MM.1S (cell line): ENCODE results near the gene USP24.

Source experiments
- DNase-seq: peaks from one replicate; pipeline ENCODE4 v3.0.0-alpha.2; 2015
- H2AFZ ChIP-seq: fragments of 300-600 bp; sonication (generic); 2 replicates; pipeline ENCODE4 v1.6.0; 2016; ENCODE audit warnings: antibody characterized with exemption, low read length
- H3F3A ChIP-seq: fragments of 300-600 bp; sonication (generic); 2 replicates; pipeline ENCODE4 v1.6.1; 2016; ENCODE audit warnings: mild to moderate bottlenecking, antibody characterized with exemption, low read length, moderate library complexity, mixed read lengths; ENCODE audit not compliant: insufficient read depth
- H3K27ac ChIP-seq: fragments of 300-600 bp; sonication (generic); 2 replicates; pipeline ENCODE4 v1.5.1; 2016; ENCODE audit warnings: mild to moderate bottlenecking, low read length
- H3K27me3 ChIP-seq: fragments of 300-600 bp; sonication (generic); replicated peaks from 2 replicates; pipeline ENCODE4 v1.6.0; 2016; ENCODE audit warnings: low read length; ENCODE audit not compliant: insufficient read depth
- H3K36me3 ChIP-seq: fragments of 300-600 bp; sonication (generic); replicated peaks from 2 replicates; pipeline ENCODE4 v1.6.1; 2016; ENCODE audit warnings: mild to moderate bottlenecking, low read length, mixed read lengths; ENCODE audit not compliant: insufficient read depth
- H3K4me1 ChIP-seq: fragments of 300-600 bp; sonication (generic); 2 replicates; pipeline ENCODE4 v1.6.1; 2016; ENCODE audit warnings: low read length, mixed read lengths
- H3K4me2 ChIP-seq: fragments of 300-600 bp; sonication (generic); 2 replicates; pipeline ENCODE4 v1.6.0; 2016; ENCODE audit warnings: low read depth, low read length
- H3K4me3 ChIP-seq: fragments of 300-600 bp; sonication (generic); 2 replicates; pipeline ENCODE4 v1.5.1; 2016; ENCODE audit warnings: low read length, mixed read lengths
- H3K79me2 ChIP-seq: fragments of 300-600 bp; sonication (generic); 2 replicates; pipeline ENCODE4 v1.6.1; 2016; ENCODE audit warnings: mixed run types, low read length, mixed read lengths
- H3K9ac ChIP-seq: fragments of 300-600 bp; sonication (generic); 2 replicates; pipeline ENCODE4 v1.6.1; 2016; ENCODE audit warnings: low read length, mixed read lengths
- H3K9me2 ChIP-seq: fragments of 300-600 bp; sonication (generic); replicated peaks from 2 replicates; pipeline ENCODE4 v1.6.1; 2016; ENCODE audit warnings: mild to moderate bottlenecking, low read length, mixed read lengths; ENCODE audit not compliant: insufficient read depth
- H3K9me3 ChIP-seq: fragments of 300-600 bp; sonication (generic); replicated peaks from 2 replicates; pipeline ENCODE4 v1.6.1; 2016; ENCODE audit warnings: mild to moderate bottlenecking, low read length, mixed read lengths; ENCODE audit not compliant: insufficient read depth
- H4K20me1 ChIP-seq: fragments of 300-600 bp; sonication (generic); 2 replicates; pipeline ENCODE4 v1.6.1; 2016; ENCODE audit warnings: mild to moderate bottlenecking, low read length, moderate library complexity, mixed read lengths; ENCODE audit not compliant: insufficient read depth
- CTCF ChIP-seq: fragments of 300-600 bp; sonication (generic); IDR thresholded peaks from 2 replicates; pipeline ENCODE4 v1.5.1; 2016; ENCODE audit warnings: antibody characterized with exemption, low read length, mixed read lengths
- EZH2 ChIP-seq: fragments of 300-600 bp; sonication (generic); optimal IDR thresholded peaks from 2 replicates; pipeline ENCODE3; 2017; ENCODE audit warnings: low read depth, mild to moderate bottlenecking, antibody characterized with exemption, low read length, mixed read lengths
- EZH2phosphoT487 ChIP-seq: fragments of 300-600 bp; sonication (generic); IDR thresholded peaks from 2 replicates; pipeline ENCODE4 v1.6.1; 2018; ENCODE audit warnings: antibody characterized with exemption, low read length

USP24 gene

GRCh38 chr1:55087439-55087838 lies 127.7 kb downstream of the USP24 start:
- DNase-seq = no peak
- Histone ChIP-seq H3K36me3 (peaks cover 4% of the 10 kb centered on the region; the same call in 1 of the 2 replicates), H3K4me3 (no peak overlapping the region), H3K27ac (no peak overlapping the region), H4K20me1 (0 out of 2 replicates have a peak, but pooled peaks cover 3% of the 10 kb centered on the region), H3K9me3 (no peaks in the 10 kb centered on the region), H3K79me2 (no peaks in the 10 kb centered on the region), H3F3A (no peaks in the 10 kb centered on the region), H3K9ac (no peak overlapping the region), H2AFZ (no peak overlapping the region), H3K27me3 (no peaks in the 10 kb centered on the region), H3K4me2 (no peak overlapping the region), H3K9me2 (no peaks in the 10 kb centered on the region), H3K4me1 (no peaks in the 10 kb centered on the region)
- TF ChIP-seq CTCF (no peak), EZH2 (no peak), EZH2phosphoT487 (no peak)

GRCh38 chr1:55084257-55084656 lies 130.9 kb downstream of the USP24 start:
- Histone ChIP-seq H3F3A (no peaks in the 10 kb centered on the region), H3K79me2 (no peaks in the 10 kb centered on the region), H3K4me2 (no peak overlapping the region), H3K36me3 (0 out of 2 replicates have a peak, but pooled peaks cover under 1% of the 10 kb centered on the region), H3K27me3 (no peaks in the 10 kb centered on the region), H3K9me3 (no peaks in the 10 kb centered on the region), H3K4me3 (no peak overlapping the region), H2AFZ (no peak overlapping the region), H3K4me1 (no peaks in the 10 kb centered on the region), H3K9me2 (no peaks in the 10 kb centered on the region), H3K9ac (no peak overlapping the region), H3K27ac (no peak overlapping the region), H4K20me1 (no peaks in the 10 kb centered on the region)
- no peak for DNase-seq
- no peak for TF ChIP-seq EZH2
- no peak for TF ChIP-seq EZH2phosphoT487
- TF ChIP-seq CTCF = no peak

- Histone ChIP-seq H3K27ac (no peak overlapping the region), H3K27me3 (no peaks in the 10 kb centered on the region), H4K20me1 (no peaks in the 10 kb centered on the region), H3K9ac (no peak overlapping the region), H3K9me2 (no peaks in the 10 kb centered on the region), H2AFZ (no peak overlapping the region), H3K9me3 (no peaks in the 10 kb centered on the region), H3K4me1 (no peaks in the 10 kb centered on the region), H3K4me2 (no peak overlapping the region), H3K79me2 (no peaks in the 10 kb centered on the region), H3K4me3 (no peak overlapping the region), H3F3A (no peaks in the 10 kb centered on the region), H3K36me3 (no peaks in the 10 kb centered on the region)
- no peak for DNase-seq
- TF ChIP-seq CTCF = no peak
- no peak for TF ChIP-seq EZH2phosphoT487
- no peak for TF ChIP-seq EZH2
Measured at GRCh38 chr1:55081905-55082296, 133.3 kb downstream of the USP24 start.
